Upper lobe of right lung (tissue), 1 donor: ENCODE data around the gene KCNAB2. TPM values are rescaled to one million over a fixed set of nuclear protein-coding genes. Genes with fewer than 3 reads are reported as not detected.
"Not testable (repeated sequence)": the region's sequence is repeated elsewhere in the genome, so short reads cannot be mapped to it uniquely, and the experiment has no call there.

Experiments
- ATAC-seq: fragments of 200-7000 bp; cut with Tn5 transposase; one replicate; pipeline ENCODE4 v1.9.1; 2020; ENCODE audit warnings: mild to moderate bottlenecking, moderate library complexity
- DNase-seq: peaks from one replicate; pipeline ENCODE4 v3.0.0-alpha.2; 2020
- H3K27ac ChIP-seq: fragments of 200-600 bp; one replicate; pipeline ENCODE4 v1.8.0; 2022
- H3K27me3 ChIP-seq: fragments of 200-600 bp; one replicate; pipeline ENCODE4 v1.8.0; 2022; ENCODE audit warnings: mild to moderate bottlenecking
- H3K36me3 ChIP-seq: fragments of 200-600 bp; one replicate; pipeline ENCODE4 v1.8.0; 2022
- H3K4me1 ChIP-seq: fragments of 200-600 bp; one replicate; pipeline ENCODE4 v1.8.0; 2022
- H3K4me3 ChIP-seq: fragments of 200-600 bp; one replicate; pipeline ENCODE4 v1.8.0; 2022; ENCODE audit warnings: mild to moderate bottlenecking
- H3K9me3 ChIP-seq: fragments of 200-600 bp; one replicate; pipeline ENCODE4 v1.8.0; 2022
- intact Hi-C: fragments of 100-400 bp; cut with DNase I; formaldehyde crosslinking; loops from one replicate; pipeline ENCODE4 v1.11.0; 2022
- total RNA-seq: library from RNA; stranded (reverse); fragmentation: NEBNext Ultra II Directional; extraction: Animal tissue kit (Norgen Biotek cat#: 25700); gene quantifications from one replicate; pipeline ENCODE4 v1.2.1, GENCODE V29; 2021
- TF ChIP-seq, protein P1 (sequence below): fragments of 200-600 bp; IDR thresholded peaks from one replicate; pipeline ENCODE4 v1.8.0; 2022; ENCODE audit warnings: antibody characterized with exemption
- donor health status: DM: no; HTN: yes; CAD: no; lungs with severe emphysema.

The KCNAB2 gene
- total RNA-seq, 1 donor from 2014 or later: 60.4 TPM

DNA sequence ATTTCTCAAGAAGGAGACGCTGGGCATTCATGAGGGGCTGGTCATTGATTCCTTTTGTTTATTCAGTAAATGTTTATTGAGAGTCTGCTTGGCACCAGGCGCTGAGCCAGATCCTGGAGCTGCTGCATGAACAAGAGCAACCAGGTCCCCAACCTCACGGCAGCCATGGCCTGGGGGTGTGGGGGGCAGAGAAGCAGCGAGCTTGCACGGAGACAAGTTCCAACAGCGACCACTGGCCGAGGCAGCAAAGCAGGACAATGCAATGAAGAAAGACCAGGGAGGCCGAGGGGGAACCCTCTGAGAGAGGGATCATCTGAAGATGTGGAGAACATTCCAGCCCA, 7.5 kb downstream of the KCNAB2 start:
- TF ChIP-seq, protein P1, sequence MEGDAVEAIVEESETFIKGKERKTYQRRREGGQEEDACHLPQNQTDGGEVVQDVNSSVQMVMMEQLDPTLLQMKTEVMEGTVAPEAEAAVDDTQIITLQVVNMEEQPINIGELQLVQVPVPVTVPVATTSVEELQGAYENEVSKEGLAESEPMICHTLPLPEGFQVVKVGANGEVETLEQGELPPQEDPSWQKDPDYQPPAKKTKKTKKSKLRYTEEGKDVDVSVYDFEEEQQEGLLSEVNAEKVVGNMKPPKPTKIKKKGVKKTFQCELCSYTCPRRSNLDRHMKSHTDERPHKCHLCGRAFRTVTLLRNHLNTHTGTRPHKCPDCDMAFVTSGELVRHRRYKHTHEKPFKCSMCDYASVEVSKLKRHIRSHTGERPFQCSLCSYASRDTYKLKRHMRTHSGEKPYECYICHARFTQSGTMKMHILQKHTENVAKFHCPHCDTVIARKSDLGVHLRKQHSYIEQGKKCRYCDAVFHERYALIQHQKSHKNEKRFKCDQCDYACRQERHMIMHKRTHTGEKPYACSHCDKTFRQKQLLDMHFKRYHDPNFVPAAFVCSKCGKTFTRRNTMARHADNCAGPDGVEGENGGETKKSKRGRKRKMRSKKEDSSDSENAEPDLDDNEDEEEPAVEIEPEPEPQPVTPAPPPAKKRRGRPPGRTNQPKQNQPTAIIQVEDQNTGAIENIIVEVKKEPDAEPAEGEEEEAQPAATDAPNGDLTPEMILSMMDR: no peak
- Histone ChIP-seq H3K36me3 (no peaks in the 10 kb centered on the region), H3K4me1 (peaks cover 5% of the 10 kb centered on the region), H3K27me3 (no peaks in the 10 kb centered on the region), H3K4me3 (no peak overlapping the region), H3K27ac (no peak overlapping the region), H3K9me3 (no peaks in the 10 kb centered on the region)
- no peak for ATAC-seq
- intact Hi-C loops: no loop called here
- no peak for DNase-seq

DNA sequence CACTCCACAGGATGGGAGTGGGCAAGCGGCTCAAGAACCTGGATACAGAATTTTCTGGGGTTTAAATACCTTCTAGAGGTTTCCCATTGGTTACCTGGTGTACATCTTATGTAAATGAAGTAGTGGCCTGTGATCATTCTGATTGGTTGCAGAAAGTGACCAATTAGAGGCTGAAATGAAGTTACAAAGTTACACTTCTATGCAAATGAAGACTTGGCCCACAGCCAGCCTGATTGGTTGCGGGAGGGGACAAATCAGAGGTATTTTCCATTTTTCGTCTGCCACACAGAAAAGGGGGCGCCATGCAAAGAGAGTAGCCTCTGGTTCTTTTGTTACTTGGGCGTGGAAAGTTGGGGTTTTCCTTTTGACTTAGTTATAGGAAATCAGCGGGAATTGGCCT, 8.9 kb downstream of the KCNAB2 start:
- Histone ChIP-seq H3K36me3 (no peaks in the 10 kb centered on the region), H3K4me3 (no peak overlapping the region), H3K4me1 (peaks cover 13% of the 10 kb centered on the region), H3K9me3 (no peaks in the 10 kb centered on the region), H3K27me3 (no peaks in the 10 kb centered on the region), H3K27ac (no peak overlapping the region)
- ATAC-seq: no peak
- TF ChIP-seq, protein P1: no peak
- DNase-seq: no peak
- intact Hi-C loops: no loop called here

DNA sequence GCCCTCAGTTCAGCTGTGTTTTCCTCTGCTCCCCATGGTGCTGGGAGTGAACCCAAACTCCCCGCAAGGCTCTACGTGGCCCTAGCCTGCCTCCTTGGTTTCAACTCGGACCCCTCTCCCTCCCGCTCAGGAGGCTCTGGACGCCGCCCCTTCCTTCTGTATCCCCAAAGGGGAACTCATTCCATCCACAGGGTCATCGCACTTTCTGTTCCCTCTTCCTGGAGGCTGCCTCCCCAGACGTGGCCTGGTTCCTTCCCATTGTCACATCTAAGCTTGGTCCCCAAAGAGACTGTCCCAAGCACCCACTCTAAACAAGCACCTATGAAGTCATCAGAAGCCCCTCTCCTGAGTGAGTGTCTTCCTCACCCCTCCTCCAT, 10.9 kb downstream of the KCNAB2 start:
- Histone ChIP-seq H3K4me1 (peaks cover 13% of the 10 kb centered on the region), H3K27me3 (no peaks in the 10 kb centered on the region), H3K36me3 (no peaks in the 10 kb centered on the region), H3K4me3 (no peak overlapping the region), H3K9me3 (no peaks in the 10 kb centered on the region), H3K27ac (no peak overlapping the region)
- TF ChIP-seq, protein P1: no peak
- ATAC-seq: peak; percentile 80
- DNase-seq: no peak
- intact Hi-C loops: no loop called here

DNA sequence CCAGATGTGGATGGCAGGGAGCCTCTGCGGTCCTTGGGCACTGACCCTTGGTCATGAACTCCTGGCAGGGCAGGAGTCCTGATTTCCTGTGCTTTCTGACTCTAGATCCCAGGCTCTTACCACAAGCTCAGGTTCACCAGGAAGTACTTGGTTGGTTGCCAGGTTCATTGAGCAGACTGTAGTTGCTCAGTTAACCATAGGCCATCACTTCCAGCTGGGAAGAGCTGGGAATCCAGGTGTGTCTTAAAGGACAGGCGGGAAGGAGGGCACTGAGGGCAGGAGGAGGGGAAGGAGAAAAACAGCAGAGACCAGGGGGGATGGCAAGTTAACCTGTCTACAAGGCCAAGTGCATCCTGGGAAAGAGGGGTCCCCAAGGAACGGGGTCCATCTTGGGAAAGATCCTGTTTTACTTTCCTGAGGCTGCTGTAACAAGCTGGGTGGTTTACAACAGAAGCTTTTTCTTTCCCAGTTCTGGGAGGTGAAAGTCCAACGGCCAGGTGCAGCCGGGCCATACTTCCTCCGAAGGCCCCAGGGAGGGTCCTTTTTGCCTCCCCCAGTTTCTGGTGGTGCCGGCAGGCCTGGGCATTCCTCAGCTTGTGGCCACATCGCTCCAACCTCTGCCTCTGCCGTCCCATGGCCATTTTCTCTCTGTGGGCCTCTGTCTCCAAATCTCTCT, 11.6 kb downstream of the KCNAB2 start:
- H3K27me3 ChIP-seq: no peaks in the 10 kb centered on the region
- H3K27ac ChIP-seq: no peak overlapping the region
- peaks cover 13% of the 10 kb centered on the region for H3K4me1 ChIP-seq
- DNase-seq: no peak
- no peak for ATAC-seq
- TF ChIP-seq, protein P1: no peak
- no peaks in the 10 kb centered on the region for H3K36me3 ChIP-seq
- no peaks in the 10 kb centered on the region for H3K9me3 ChIP-seq
- intact Hi-C loops: no loop called here
- H3K4me3 ChIP-seq: no peak overlapping the region

DNA sequence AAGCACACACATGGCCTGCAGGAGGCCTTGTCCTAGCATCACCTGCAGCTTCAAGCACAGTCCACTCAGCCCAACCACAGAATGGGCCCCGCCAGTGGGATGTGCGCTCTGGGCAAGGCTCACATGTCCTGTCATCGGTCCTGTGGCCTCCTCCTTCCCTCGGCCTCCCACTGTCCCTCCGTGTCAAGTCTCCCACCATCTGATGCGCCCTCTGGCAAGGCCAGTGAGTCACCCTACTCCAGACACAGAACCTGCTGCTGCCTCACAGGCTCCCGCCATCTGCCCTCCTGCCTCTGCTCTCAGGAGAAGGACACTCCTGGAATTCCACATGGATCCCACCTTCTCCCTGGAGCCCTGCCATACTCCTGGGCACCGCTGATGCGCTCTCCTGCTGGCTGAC, 14.2 kb downstream of the KCNAB2 start:
- TF ChIP-seq, protein P1: no peak
- no peaks in the 10 kb centered on the region for H3K36me3 ChIP-seq
- ATAC-seq: peak; percentile 17
- DNase-seq: no peak
- H3K4me1 ChIP-seq: peaks cover 13% of the 10 kb centered on the region
- no peaks in the 10 kb centered on the region for H3K27me3 ChIP-seq
- no peak overlapping the region for H3K4me3 ChIP-seq
- intact Hi-C loops: no loop called here
- H3K9me3 ChIP-seq: no peaks in the 10 kb centered on the region
- no peak overlapping the region for H3K27ac ChIP-seq

DNA sequence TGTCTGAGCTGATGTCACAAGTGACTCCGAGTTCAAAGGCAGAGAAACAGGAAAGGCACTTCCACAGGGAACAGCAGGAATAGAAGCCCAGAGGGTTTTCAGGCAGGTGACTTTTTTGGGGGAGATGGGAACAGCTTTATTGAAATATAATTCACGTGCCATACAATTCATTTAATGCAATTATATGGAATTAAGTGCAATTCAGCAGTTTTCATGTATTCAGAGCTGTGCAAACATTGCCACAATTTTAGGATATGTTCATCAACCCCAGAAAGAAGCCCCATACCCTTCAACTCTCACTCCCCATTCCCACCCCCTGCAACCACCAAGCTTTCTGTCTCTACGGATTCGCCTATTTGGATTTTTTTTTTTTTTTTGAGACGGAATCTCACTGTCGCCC, 17.0 kb downstream of the KCNAB2 start:
- Histone ChIP-seq H3K27ac (no peak overlapping the region), H3K9me3 (no peaks in the 10 kb centered on the region), H3K36me3 (no peaks in the 10 kb centered on the region), H3K27me3 (no peaks in the 10 kb centered on the region), H3K4me3 (no peak overlapping the region), H3K4me1 (peaks cover 8% of the 10 kb centered on the region)
- ATAC-seq: no peak
- TF ChIP-seq, protein P1: no peak
- DNase-seq: no peak
- intact Hi-C loops: no loop called here

DNA sequence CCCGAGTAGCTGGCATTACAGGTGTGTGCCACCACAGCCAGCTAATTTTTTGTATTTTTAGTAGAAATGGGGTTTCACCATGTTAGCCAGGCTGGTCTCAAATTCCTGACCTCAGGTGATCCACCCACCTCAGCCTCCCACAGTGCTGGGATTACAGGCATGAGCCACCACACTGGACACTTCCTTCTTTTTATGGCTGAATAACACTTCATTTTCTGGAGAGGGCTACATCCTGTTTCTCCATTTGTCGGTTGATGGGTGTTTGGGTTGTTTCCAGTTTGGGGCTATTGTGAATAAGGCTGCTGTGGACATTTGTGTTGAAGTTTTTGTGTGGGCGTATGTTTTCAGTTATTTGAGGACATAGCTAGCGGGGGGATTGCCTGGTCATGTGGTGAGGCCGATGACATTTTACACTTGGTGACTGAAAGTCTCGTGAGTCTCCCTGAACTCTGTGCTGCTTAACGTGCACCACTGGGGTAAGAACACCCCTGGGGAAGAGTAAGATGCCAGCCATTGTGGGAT, 17.9 kb downstream of the KCNAB2 start:
- H3K27me3 ChIP-seq, H3K9me3 ChIP-seq, H3K36me3 ChIP-seq, intact Hi-C loops, H3K4me1 ChIP-seq, H3K27ac ChIP-seq, H3K4me3 ChIP-seq, DNase-seq: not testable (repeated sequence)
- ATAC-seq: peak; percentile 74
